ENCODE measurements around the gene OPN4. TPM values are rescaled to one million over a fixed set of nuclear protein-coding genes. Genes with fewer than 3 reads are reported as not detected.

OPN4 gene
- total RNA-seq, 6 experiments from 2014 or later, result not detected

- Histone ChIP-seq H3K27me3 (no peaks in the 10 kb centered on the region), H3K27ac (no peak overlapping the region), H3K9me3 (no peaks in the 10 kb centered on the region), H3K4me1 (no peaks in the 10 kb centered on the region), H3K4me3 (no peak overlapping the region), H3K36me3 (no peaks in the 10 kb centered on the region)
- no peak for TF ChIP-seq POLR2A (IDR thresholded peaks at IDR 0.05)
- no peak for TF ChIP-seq CTCF (IDR thresholded peaks at IDR 0.05)
- DNase-seq (peak in 1 of 3 donors; percentile 44), ATAC-seq (no peak)
- intact Hi-C loops (cut with DNase I), result loop anchor here in 1 of 2 donors (10.0 kb wide), 1 partner anchor 185 kb away; no protein-coding TSS in a partner anchor
- 88% methylated on average over 1 of the region's 16 CpGs for WGBS (ENCODE audit: insufficient coverage, low coverage, low lambda C conversion rate, missing lambda C conversion rate)
Measured at GRCh38 chr10:86709396-86710185, 55.2 kb downstream of the OPN4 start.

- TF ChIP-seq POLR2A (IDR thresholded peaks at IDR 0.05) (peak; percentile 57), CTCF (IDR thresholded peaks at IDR 0.05) (peak; percentile 84 to 94 (median 86))
- no peaks in the 10 kb centered on the region for H3K27me3 ChIP-seq
- no peaks in the 10 kb centered on the region for H3K4me1 ChIP-seq
- DNase-seq, result peak; percentile 86 to 88 (median 87)
- intact Hi-C loops (cut with DNase I), result no loop called here
- H3K4me3 ChIP-seq, result peak overlapping the region; percentile 78 to 79 (median 78)
- H3K27ac ChIP-seq, result peak overlapping the region; percentile 80 to 93 (median 86)
- H3K36me3 ChIP-seq, result no peaks in the 10 kb centered on the region
- peak; percentile 95 to 98 (median 96) for ATAC-seq
- 40% methylated on average over 3 of the region's 46 CpGs for WGBS (ENCODE audit: insufficient coverage, low coverage, low lambda C conversion rate, missing lambda C conversion rate)
- no peaks in the 10 kb centered on the region for H3K9me3 ChIP-seq
Measured at GRCh38 chr10:86710987-86711512, 56.7 kb downstream of the OPN4 start.

- Histone ChIP-seq H3K4me1 (no peaks in the 10 kb centered on the region), H3K27ac (peak overlapping the region; percentile 80 to 93 (median 86)), H3K36me3 (no peaks in the 10 kb centered on the region), H3K4me3 (peak overlapping the region; percentile 78 to 79 (median 78)), H3K27me3 (no peaks in the 10 kb centered on the region), H3K9me3 (no peaks in the 10 kb centered on the region)
- ATAC-seq, result peak; percentile 9 to 56 (median 36)
- 4% methylated on average over 17 of the region's 82 CpGs for whole genome bisulfite sequencing (ENCODE audit: insufficient coverage, low coverage, low lambda C conversion rate, missing lambda C conversion rate)
- TF ChIP-seq POLR2A (IDR thresholded peaks at IDR 0.05) (no peak), CTCF (IDR thresholded peaks at IDR 0.05) (no peak)
- peak in 2 of 3 donors; percentile 47 to 62 for DNase-seq
- intact Hi-C loops (cut with DNase I), result no loop called here
Measured at GRCh38 chr10:86711513-86712316, 57.4 kb downstream of the OPN4 start.

GRCh38 chr10:86712317-86712707, 58.0 kb downstream of the OPN4 start:
- intact Hi-C loops (cut with DNase I), result no loop called here
- no peak for ATAC-seq
- Histone ChIP-seq H3K27ac (peak overlapping the region in 1 of 3 donors; percentile 80), H3K36me3 (no peaks in the 10 kb centered on the region), H3K4me1 (no peaks in the 10 kb centered on the region), H3K9me3 (no peaks in the 10 kb centered on the region), H3K27me3 (no peaks in the 10 kb centered on the region), H3K4me3 (peak overlapping the region; percentile 78 to 79 (median 78))
- DNase-seq, result no peak
- TF ChIP-seq CTCF (IDR thresholded peaks at IDR 0.05) (no peak), POLR2A (IDR thresholded peaks at IDR 0.05) (no peak)
- WGBS (ENCODE audit: insufficient coverage, low coverage, low lambda C conversion rate, missing lambda C conversion rate), result 62% methylated on average over 9 of the region's 9 CpGs
